Mucosa of descending colon (tissue), 3 donors: ENCODE measurements around the gene DNTT. TPM values are rescaled to one million over a fixed set of nuclear protein-coding genes. Genes with fewer than 3 reads are reported as not detected.

Experiments used
- ATAC-seq: fragments of 200-7000 bp; cut with Tn5 transposase; one replicate; pipeline ENCODE4 v1.9.1; 2020; ENCODE audit warnings: mild to moderate bottlenecking, moderate library complexity
- DNase-seq, 3 donors: peaks; one replicate each; pipeline ENCODE4 v3.0.0-alpha.2; 2020
- H3K36me3 ChIP-seq: fragments of 200-600 bp; one replicate; pipeline ENCODE4 v1.8.0; 2021; ENCODE audit warnings: low read depth, mild to moderate bottlenecking
- H3K4me1 ChIP-seq: fragments of 200-600 bp; one replicate; pipeline ENCODE4 v1.8.0; 2021; ENCODE audit warnings: low read depth, mild to moderate bottlenecking
- H3K4me3 ChIP-seq: fragments of 200-600 bp; one replicate; pipeline ENCODE4 v1.8.0; 2021; ENCODE audit warnings: mild to moderate bottlenecking
- H3K9me3 ChIP-seq: fragments of 200-600 bp; one replicate; pipeline ENCODE4 v1.8.0; 2021; ENCODE audit warnings: mild to moderate bottlenecking
- intact Hi-C, 2 donors: fragments of 100-400 bp; cut with DNase I in 1 of 2; cut with micrococcal nuclease in 1 of 2; formaldehyde crosslinking; loops; one replicate each; pipeline versions ENCODE4 v1.11.0 to v1.11.1; 2022; cut with DNase I, micrococcal nuclease
- total RNA-seq, 3 donors: library from RNA; stranded (reverse); fragmentation: NEBNext Ultra II Directional in 2 of 3; extraction: Animal tissue kit (Norgen Biotek cat#: 25700) in 2 of 3; gene quantifications; one replicate each; pipeline versions ENCODE4 v1.2.1 to v1.2.4, GENCODE V29; 2021 to 2023
- TF ChIP-seq, protein P1 (sequence below): fragments of 200-600 bp; IDR thresholded peaks from one replicate; pipeline ENCODE4 v1.8.0; 2022; ENCODE audit warnings: antibody characterized with exemption, mild to moderate bottlenecking
- donor health status: DM: no; HTN: no; CAD: no; lungs with moderate emphysema.
- donor health status: DM: no; HTN: no; CAD: no.
- donor health status: DM: no; HTN: yes; CAD: no.

Gene DNTT
- total RNA-seq, 3 donors from 2014 or later = not detected

DNA sequence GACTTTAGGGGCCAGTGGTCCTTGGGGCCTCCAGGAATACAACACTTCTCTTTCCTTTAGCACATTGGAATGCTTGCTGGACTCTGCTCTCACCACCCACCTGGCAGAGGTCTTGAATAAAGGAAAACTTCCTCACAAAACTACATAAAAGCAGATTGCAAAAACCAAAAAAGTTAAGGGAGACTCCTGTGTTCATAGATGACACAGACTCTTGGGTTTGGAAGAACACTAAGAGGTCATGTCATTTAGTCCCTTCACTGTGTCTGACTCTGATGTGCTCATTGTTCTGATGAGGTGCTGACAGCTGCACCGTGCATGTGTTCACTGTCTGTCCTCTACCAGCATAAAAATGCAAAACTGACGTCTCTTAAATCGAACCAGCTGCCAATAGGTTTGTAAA is 44.2 kb upstream of the DNTT start:
- TF ChIP-seq, protein P1, sequence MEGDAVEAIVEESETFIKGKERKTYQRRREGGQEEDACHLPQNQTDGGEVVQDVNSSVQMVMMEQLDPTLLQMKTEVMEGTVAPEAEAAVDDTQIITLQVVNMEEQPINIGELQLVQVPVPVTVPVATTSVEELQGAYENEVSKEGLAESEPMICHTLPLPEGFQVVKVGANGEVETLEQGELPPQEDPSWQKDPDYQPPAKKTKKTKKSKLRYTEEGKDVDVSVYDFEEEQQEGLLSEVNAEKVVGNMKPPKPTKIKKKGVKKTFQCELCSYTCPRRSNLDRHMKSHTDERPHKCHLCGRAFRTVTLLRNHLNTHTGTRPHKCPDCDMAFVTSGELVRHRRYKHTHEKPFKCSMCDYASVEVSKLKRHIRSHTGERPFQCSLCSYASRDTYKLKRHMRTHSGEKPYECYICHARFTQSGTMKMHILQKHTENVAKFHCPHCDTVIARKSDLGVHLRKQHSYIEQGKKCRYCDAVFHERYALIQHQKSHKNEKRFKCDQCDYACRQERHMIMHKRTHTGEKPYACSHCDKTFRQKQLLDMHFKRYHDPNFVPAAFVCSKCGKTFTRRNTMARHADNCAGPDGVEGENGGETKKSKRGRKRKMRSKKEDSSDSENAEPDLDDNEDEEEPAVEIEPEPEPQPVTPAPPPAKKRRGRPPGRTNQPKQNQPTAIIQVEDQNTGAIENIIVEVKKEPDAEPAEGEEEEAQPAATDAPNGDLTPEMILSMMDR = no peak
- DNase-seq (no peak), ATAC-seq (peak; percentile 28)
- Histone ChIP-seq H3K9me3 (no peaks in the 10 kb centered on the region), H3K36me3 (no peaks in the 10 kb centered on the region), H3K4me3 (no peak overlapping the region), H3K4me1 (peaks cover 20% of the 10 kb centered on the region)
- intact Hi-C loops = no loop called here

DNA sequence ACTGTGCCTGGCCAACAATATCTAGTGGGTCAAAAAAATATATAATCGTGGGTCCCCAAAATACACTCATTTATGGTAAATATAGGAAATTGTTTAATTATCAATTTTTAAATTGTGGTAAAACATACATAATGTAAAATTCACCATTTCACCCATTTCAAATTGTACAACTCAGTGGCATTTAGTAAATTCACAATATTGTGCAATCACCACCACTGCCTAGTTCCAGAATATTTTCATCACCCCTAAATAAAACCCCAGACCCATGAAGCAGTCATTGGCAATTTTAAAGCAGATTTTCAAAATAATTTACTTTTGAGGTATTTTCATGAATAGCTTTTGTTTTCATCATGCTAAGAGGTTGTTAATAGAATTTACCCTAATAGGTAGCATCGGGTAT is 43.1 kb upstream of the DNTT start:
- no peak for ATAC-seq
- H3K4me1 ChIP-seq = peaks cover 20% of the 10 kb centered on the region
- no peaks in the 10 kb centered on the region for H3K36me3 ChIP-seq
- H3K9me3 ChIP-seq = no peaks in the 10 kb centered on the region
- intact Hi-C loops = no loop called here
- H3K4me3 ChIP-seq = no peak overlapping the region
- TF ChIP-seq, protein P1 = no peak
- no peak for DNase-seq

DNA sequence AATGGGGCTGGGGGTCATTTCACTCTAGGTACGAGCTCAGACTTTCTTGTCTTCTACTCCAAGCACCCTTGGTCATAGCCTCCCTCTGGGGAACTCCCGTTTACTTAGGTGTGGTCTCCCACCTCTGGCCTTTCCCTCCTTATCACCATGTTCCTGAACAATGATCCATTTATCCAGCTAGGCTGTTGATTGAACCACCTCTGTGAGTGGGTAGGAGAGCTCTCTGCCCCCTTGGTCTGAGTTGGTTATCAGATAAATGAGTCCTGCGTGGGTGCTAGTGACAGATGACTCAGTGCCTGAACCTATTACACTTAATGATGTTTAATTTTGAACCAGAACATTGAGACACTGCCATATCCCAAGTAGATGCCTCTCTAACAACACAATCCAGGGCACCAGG is 42.3 kb upstream of the DNTT start:
- TF ChIP-seq, protein P1 = no peak
- Histone ChIP-seq H3K36me3 (no peaks in the 10 kb centered on the region), H3K9me3 (no peaks in the 10 kb centered on the region), H3K4me3 (no peak overlapping the region), H3K4me1 (peaks cover 20% of the 10 kb centered on the region)
- intact Hi-C loops = no loop called here
- DNase-seq = peak in 1 of 3 donors; percentile 59
- peak; percentile 92 for ATAC-seq

DNA sequence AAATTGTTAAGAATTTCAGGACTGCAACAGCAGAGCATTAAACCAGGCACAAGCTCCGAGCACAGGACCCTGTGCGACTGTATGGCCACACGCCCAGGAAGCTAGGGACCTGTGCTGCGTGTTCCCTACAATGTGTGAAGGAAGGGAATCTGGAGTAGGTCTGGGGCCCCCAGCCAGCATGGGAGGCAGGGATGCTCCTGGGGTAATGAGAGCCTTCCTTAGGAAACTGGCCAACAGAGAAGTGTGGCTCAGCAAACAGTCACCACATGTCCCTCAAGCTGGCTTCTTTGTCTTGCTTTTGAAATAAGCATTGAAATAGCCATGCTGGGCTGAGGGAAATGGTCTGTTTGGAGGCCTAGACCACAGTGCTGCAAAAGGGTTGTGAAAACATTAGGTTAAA is 41.1 kb upstream of the DNTT start:
- Histone ChIP-seq H3K4me3 (no peak overlapping the region), H3K9me3 (no peaks in the 10 kb centered on the region), H3K36me3 (no peaks in the 10 kb centered on the region), H3K4me1 (peaks cover 29% of the 10 kb centered on the region)
- TF ChIP-seq, protein P1 = no peak
- DNase-seq (no peak), ATAC-seq (no peak)
- intact Hi-C loops = no loop called here

DNA sequence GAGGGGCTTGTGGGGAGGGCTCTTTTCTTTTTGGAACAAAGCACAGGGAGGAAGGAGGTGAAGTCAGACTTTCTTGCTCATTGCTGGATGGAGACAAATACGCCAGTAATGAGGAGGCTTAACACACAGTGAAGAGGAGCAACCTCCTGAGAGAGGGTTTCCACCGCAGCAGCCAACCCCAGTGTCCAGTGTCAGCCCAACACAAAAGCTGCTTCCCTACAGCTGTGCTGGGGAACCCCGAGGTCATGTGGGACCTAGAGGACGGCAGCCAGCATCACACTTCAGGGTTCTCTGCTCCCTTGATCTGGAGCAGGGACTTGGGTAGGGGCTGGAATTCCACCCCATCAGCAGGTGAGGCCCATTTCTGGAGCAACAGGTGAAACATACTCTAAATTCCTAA is 40.6 kb upstream of the DNTT start:
- ATAC-seq = no peak
- intact Hi-C loops = no loop called here
- Histone ChIP-seq H3K4me3 (no peak overlapping the region), H3K36me3 (no peaks in the 10 kb centered on the region), H3K9me3 (no peaks in the 10 kb centered on the region), H3K4me1 (peaks cover 29% of the 10 kb centered on the region)
- no peak for DNase-seq
- TF ChIP-seq, protein P1 = no peak

DNA sequence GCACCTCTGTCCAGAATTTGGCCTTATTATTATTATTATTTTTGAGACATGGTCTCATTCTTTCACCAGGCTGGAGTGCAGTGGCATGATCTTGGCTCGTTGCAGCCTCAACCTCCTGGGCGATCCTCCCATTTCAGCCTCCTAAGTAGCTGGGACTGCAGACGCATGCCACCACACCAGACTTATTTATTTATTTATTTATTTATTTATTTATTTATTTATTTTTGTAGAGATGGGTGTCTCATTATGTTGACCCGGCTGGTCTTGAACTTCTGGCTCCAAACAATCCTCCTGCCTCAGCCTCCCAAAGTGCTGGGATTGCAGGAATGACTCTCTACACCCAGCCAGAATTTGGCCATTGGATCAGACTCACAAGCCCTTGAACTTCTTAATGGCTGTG is 39.3 kb upstream of the DNTT start:
- H3K4me1 ChIP-seq = peaks cover 37% of the 10 kb centered on the region
- DNase-seq (no peak), ATAC-seq (no peak)
- TF ChIP-seq, protein P1 = no peak
- no peak overlapping the region for H3K4me3 ChIP-seq
- no peaks in the 10 kb centered on the region for H3K36me3 ChIP-seq
- intact Hi-C loops = no loop called here
- no peaks in the 10 kb centered on the region for H3K9me3 ChIP-seq
